GM18502 (cell line): ENCODE measurements around the gene MAB21L1.

ENCODE experiments used
- ATAC-seq: cut with Tn5 transposase; IDR thresholded peaks from one replicate; pipeline ENCODE4 v1.9.1; 2021; ENCODE audit warnings: mild to moderate bottlenecking; ENCODE audit not compliant: unreplicated experiment, poor library complexity

The MAB21L1 gene

DNA sequence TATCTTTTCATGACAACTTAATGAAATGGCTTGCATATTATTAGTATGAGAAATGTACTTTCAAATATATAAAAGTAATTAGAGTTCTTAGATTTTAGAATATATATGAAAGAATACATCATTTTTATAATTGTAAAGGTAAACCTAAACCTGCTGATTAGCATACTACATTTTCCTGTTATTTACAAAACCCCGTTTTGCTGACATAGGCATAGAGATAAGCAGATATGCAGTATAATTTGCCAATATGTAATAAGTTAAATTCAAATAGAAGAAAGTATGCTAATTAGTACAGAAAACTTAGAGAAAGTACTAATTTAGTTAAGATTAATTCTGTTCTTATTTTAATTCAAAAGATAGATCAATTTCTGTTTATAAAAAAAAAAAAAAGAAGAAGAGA lies 21.5 kb downstream of the MAB21L1 start:
- no peak for ATAC-seq

DNA sequence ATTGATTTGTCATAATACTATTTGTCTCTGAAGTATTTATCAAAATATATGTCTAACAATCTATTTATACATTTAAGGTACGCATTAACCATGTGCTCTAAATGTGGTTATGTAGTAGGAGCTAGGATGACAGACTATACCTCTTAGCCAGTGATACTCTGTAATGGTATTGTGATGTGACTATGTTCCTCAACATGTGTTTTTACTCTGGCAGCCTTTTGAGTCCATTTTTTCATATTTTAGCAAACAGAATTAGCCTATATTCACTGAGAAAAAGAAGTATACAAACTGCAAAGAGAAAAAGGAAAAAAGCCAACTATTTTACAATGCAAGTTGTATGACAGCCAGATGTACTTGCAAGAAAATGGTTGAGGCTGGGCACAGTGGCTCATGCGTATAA lies 26.7 kb downstream of the MAB21L1 start:
- ATAC-seq, result no peak

DNA sequence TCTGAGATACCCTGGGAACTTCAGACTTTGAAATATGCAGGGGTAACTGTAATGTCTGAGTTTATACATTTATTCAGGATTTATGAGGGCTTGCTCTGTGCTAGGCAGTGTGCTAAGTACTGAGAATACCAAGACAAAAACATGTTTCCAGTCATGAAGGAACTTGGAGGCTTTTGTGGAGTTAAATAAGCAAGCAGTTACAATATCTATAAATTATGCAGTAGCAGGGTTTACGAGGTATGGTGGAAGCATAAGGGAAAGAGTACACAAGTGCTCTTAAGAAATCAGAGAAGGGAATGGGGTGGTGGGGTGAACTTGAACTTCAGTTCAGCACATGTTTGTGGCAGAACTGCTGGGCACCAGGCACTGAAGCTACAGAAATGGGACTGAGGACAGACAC lies 28.0 kb downstream of the MAB21L1 start:
- no peak for ATAC-seq
